ENCODE results near the gene MUC4. TPM values are rescaled to one million over a fixed set of nuclear protein-coding genes. Genes with fewer than 3 reads are reported as not detected.

Gene MUC4
- polyA plus RNA-seq, 1 of the 3 experiments (the other 2 are of a cell fraction): 0.07 TPM

GRCh38 chr3:195764961-195765706 is 46.6 kb downstream of the MUC4 start (continued):
- TF ChIP-seq, protein P1, sequence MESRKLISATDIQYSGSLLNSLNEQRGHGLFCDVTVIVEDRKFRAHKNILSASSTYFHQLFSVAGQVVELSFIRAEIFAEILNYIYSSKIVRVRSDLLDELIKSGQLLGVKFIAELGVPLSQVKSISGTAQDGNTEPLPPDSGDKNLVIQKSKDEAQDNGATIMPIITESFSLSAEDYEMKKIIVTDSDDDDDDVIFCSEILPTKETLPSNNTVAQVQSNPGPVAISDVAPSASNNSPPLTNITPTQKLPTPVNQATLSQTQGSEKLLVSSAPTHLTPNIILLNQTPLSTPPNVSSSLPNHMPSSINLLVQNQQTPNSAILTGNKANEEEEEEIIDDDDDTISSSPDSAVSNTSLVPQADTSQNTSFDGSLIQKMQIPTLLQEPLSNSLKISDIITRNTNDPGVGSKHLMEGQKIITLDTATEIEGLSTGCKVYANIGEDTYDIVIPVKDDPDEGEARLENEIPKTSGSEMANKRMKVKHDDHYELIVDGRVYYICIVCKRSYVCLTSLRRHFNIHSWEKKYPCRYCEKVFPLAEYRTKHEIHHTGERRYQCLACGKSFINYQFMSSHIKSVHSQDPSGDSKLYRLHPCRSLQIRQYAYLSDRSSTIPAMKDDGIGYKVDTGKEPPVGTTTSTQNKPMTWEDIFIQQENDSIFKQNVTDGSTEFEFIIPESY (IDR thresholded peaks at IDR 0.05; ENCODE audit: borderline replicate concordance, low read depth): no peak
- no peak for TF ChIP-seq TAF1 (IDR thresholded peaks at IDR 0.05; ENCODE audit: borderline replicate concordance, low read depth, low read length)
- no peak for TF ChIP-seq RFX5 (IDR thresholded peaks at IDR 0.05; ENCODE audit: low read length)
- TF ChIP-seq TEAD4 (IDR thresholded peaks at IDR 0.05; ENCODE audit: borderline replicate concordance, insufficient read depth): no peak
- TF ChIP-seq EP300 (IDR thresholded peaks at IDR 0.05; ENCODE audit: borderline replicate concordance in 1 of 2, low read depth in 1 of 2, low read length in 1 of 2): no peak

DNA sequence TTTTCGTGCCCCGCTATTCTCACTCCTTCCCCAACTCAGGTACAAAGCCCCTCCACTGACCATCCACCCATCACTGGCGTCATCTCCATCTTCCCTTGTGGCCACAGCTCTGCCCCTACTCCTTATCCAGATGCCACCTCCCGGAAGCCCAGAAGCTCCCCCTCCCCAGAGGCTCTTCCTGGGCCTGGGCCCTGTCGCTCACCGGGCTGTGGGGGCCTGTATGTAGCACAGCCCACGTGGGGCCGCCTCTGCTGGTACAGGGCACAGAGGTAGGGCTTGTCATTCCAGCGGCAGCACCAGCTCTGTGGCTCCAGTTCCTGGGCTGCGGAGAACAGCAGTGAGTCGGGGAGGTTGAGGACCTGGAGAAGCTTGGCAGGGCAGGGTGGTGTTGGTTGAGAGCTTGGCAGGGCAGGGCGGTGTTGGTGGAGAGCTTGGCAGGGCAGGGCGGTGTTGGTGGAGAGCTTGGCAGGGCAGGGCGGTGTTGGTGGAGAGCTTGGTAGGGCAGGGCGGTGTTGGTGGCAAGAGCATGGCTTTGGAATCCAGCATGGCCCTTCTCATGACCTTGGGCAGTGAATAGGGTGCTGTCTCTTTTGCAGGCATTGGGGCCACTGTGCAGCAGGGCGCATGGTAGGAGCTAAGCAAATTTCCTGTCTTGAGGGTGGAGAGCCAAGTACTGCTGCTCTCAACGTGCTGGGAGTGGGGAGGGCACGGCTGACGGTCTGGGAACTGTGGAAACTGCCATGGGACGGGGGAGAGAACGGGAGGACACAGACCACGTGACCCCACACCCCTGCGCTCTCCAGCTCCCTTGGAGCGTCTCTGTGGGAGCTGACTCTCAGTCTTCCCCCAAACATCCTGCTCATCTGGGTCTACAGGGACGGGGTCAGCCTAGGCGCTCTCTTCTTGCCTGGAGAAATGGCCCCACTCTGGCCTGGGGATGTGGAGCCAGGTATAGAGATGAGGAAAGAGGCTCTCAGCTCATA is 47.6 kb downstream of the MUC4 start:
- H3K4me2 ChIP-seq: no peak overlapping the region
- H3K27ac ChIP-seq (ENCODE audit: low read depth in 2 of 2, low read length in 1 of 2): no peak overlapping the region
- H3F3A ChIP-seq (replicated peaks; ENCODE audit: insufficient read depth): no peaks in the 10 kb centered on the region
- no peak overlapping the region for H3K9ac ChIP-seq
- H3K9me3 ChIP-seq: no peaks in the 10 kb centered on the region
- H3K79me2 ChIP-seq (ENCODE audit: insufficient read depth): no peaks in the 10 kb centered on the region
- DNase-seq: no peak
- no peaks in the 10 kb centered on the region for H3K9me2 ChIP-seq
- TF ChIP-seq SIN3A (IDR thresholded peaks at IDR 0.05; ENCODE audit: borderline replicate concordance, low read depth, low read length) (no peak), REST (IDR thresholded peaks at IDR 0.05; ENCODE audit: low read depth, low read length) (no peak), MXI1 (IDR thresholded peaks at IDR 0.05; ENCODE audit: low read depth, low read length) (no peak), CTCF (IDR thresholded peaks at IDR 0.05) (no peak), YY1 (IDR thresholded peaks at IDR 0.05; ENCODE audit: low read depth) (no peak), GATA2 (CRISPR knock-in tag; IDR thresholded peaks at IDR 0.05) (no peak), NRF1 (IDR thresholded peaks at IDR 0.05; ENCODE audit: low read depth, low read length) (no peak), RFX5 (IDR thresholded peaks at IDR 0.05; ENCODE audit: low read length) (no peak), ELF1 (IDR thresholded peaks at IDR 0.05) (no peak)
- TF ChIP-seq, protein P2, sequence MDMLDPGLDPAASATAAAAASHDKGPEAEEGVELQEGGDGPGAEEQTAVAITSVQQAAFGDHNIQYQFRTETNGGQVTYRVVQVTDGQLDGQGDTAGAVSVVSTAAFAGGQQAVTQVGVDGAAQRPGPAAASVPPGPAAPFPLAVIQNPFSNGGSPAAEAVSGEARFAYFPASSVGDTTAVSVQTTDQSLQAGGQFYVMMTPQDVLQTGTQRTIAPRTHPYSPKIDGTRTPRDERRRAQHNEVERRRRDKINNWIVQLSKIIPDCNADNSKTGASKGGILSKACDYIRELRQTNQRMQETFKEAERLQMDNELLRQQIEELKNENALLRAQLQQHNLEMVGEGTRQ (IDR thresholded peaks at IDR 0.05; ENCODE audit: borderline replicate concordance, low read depth, low read length): no peak
- no peaks in the 10 kb centered on the region for H3K36me3 ChIP-seq (replicated peaks in 1 of 2; ENCODE audit: control insufficient read depth in 1 of 2, insufficient read depth in 2 of 2, low read length in 1 of 2)
- POLR2A ChIA-PET: no interaction called here
- WGBS (ENCODE audit: low lambda C conversion rate): 53% methylated on average over 24 of the region's 26 CpGs
- no peak overlapping the region for H2AFZ ChIP-seq (ENCODE audit: low read depth)
- H3K4me3 ChIP-seq (ENCODE audit: low read depth in 2 of 2, low read length in 1 of 2): no peak overlapping the region
- peaks cover 29% of the 10 kb centered on the region for H3K27me3 ChIP-seq (ENCODE audit: insufficient read depth)
- H4K20me1 ChIP-seq (ENCODE audit: insufficient read depth): no peaks in the 10 kb centered on the region
- CTCF ChIA-PET: interaction anchor here (1.9 kb wide), 1 partner anchor 87 kb away, joined by 7 read pairs; no protein-coding TSS in a partner anchor
- no peaks in the 10 kb centered on the region; a peak in 1 of 4 replicates for H3K4me1 ChIP-seq (ENCODE audit: control insufficient read depth in 1 of 2, insufficient read depth in 2 of 2, low read depth in 1 of 2, low read length in 1 of 2)
